Right atrium auricular region (tissue), 2 donors: Measurements from ENCODE around the gene RASAL2. TPM values are rescaled to one million over a fixed set of nuclear protein-coding genes. Genes with fewer than 3 reads are reported as not detected.

ENCODE experiments used
- DNase-seq: peaks from one replicate; pipeline ENCODE4 v3.0.0-alpha.2; 2019; ENCODE audit warnings: low spot score
- H3K27ac ChIP-seq, 2 donors: fragments of 200-600 bp; sonication (generic); 1 replicate in 1 of 2; 2 replicates in 1 of 2; pipeline ENCODE4 v1.5.1; 2016 to 2019
- H3K27me3 ChIP-seq, 2 donors: fragments of 200-600 bp; sonication (generic); one replicate each; pipeline versions ENCODE4 v1.5.1 to v1.6.0; 2017 to 2019
- H3K36me3 ChIP-seq: fragments of 200-600 bp; sonication (generic); one replicate; pipeline ENCODE4 v1.5.1; 2016
- H3K4me1 ChIP-seq, 2 donors: fragments of 200-600 bp; sonication (generic); one replicate each; pipeline versions ENCODE4 v1.5.1 to v1.6.0; 2017 to 2019
- H3K4me3 ChIP-seq, 2 donors: fragments of 200-600 bp; sonication (generic); 1 replicate in 1 of 2; 2 replicates in 1 of 2; pipeline ENCODE4 v1.5.1; 2017 to 2019; ENCODE audit warnings: mild to moderate bottlenecking in 1 of 2, moderate library complexity in 1 of 2
- H3K9me3 ChIP-seq, 2 donors: fragments of 200-600 bp; sonication (generic); one replicate each; pipeline ENCODE4 v1.5.1; 2019
- total RNA-seq, 2 donors: library from RNA; depleted of rRNA; stranded (reverse); fragments of >200 nt; gene quantifications; one replicate each; pipeline ENCODE4 v1.1.0, GENCODE V29; 2016
- TF ChIP-seq, protein P1 (sequence below), 2 donors: fragments of 200-600 bp; sonication (generic); IDR thresholded peaks; one replicate each; pipeline ENCODE4 v1.5.1; 2019; ENCODE audit warnings: antibody characterized with exemption in 2 of 2

The RASAL2 gene
- total RNA-seq, 2 donors from 2014 or later: 34.1 to 44.7 TPM

DNA sequence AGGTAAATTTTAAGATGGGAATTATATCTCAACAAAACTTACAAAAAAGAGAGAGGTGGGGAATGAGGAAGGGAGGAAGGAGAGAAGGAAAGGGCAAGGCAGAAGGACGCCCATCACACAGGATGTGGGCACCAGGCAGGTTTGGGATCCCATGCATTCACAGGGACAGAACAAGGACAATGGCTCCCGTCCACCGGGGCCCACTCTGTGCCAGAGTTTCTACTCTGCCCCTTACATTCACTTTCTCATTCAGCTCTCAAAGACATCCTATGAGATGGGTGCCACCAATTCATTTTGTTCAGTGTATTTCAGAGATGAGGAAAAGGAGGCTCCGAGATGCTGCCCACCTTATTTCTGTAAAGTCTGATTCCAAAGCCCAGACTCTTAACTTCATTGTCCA is 395.5 kb downstream of the RASAL2 start:
- peak; percentile 46 for DNase-seq
- TF ChIP-seq, protein P1, sequence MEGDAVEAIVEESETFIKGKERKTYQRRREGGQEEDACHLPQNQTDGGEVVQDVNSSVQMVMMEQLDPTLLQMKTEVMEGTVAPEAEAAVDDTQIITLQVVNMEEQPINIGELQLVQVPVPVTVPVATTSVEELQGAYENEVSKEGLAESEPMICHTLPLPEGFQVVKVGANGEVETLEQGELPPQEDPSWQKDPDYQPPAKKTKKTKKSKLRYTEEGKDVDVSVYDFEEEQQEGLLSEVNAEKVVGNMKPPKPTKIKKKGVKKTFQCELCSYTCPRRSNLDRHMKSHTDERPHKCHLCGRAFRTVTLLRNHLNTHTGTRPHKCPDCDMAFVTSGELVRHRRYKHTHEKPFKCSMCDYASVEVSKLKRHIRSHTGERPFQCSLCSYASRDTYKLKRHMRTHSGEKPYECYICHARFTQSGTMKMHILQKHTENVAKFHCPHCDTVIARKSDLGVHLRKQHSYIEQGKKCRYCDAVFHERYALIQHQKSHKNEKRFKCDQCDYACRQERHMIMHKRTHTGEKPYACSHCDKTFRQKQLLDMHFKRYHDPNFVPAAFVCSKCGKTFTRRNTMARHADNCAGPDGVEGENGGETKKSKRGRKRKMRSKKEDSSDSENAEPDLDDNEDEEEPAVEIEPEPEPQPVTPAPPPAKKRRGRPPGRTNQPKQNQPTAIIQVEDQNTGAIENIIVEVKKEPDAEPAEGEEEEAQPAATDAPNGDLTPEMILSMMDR (IDR thresholded peaks at IDR 0.05): no peak
- no peak overlapping the region for H3K4me3 ChIP-seq
- H3K36me3 ChIP-seq: no peaks in the 10 kb centered on the region
- H3K9me3 ChIP-seq: no peaks in the 10 kb centered on the region
- H3K27me3 ChIP-seq: no peaks in the 10 kb centered on the region
- H3K4me1 ChIP-seq: peaks cover 0 to 23% of the 10 kb centered on the region in 2 donors
- no peak overlapping the region for H3K27ac ChIP-seq

DNA sequence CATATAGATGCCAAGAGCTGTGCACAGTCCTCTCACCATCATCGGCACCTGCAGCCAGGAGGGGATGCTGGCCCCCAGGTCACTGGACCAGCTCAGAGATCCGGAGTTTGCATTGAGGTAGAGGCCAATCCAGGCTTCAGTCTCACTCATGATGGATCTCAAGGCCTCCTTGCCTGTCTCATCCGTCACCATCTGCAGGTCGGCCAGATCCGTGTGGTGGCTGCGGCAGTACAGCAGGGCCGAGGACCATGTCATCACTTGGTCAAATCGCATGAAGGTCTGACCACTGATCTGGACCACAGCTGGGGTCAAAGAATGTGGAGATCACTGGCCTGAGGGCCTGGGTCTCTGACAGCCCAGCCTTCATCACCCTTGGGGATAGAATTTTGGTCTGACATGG is 396.2 kb downstream of the RASAL2 start:
- Histone ChIP-seq H3K4me1 (peaks cover 0 to 21% of the 10 kb centered on the region in 2 donors), H3K36me3 (no peaks in the 10 kb centered on the region), H3K4me3 (no peak overlapping the region), H3K9me3 (no peaks in the 10 kb centered on the region), H3K27me3 (no peaks in the 10 kb centered on the region), H3K27ac (no peak overlapping the region)
- DNase-seq: peak; percentile 52
- TF ChIP-seq, protein P1 (IDR thresholded peaks at IDR 0.05): no peak

DNA sequence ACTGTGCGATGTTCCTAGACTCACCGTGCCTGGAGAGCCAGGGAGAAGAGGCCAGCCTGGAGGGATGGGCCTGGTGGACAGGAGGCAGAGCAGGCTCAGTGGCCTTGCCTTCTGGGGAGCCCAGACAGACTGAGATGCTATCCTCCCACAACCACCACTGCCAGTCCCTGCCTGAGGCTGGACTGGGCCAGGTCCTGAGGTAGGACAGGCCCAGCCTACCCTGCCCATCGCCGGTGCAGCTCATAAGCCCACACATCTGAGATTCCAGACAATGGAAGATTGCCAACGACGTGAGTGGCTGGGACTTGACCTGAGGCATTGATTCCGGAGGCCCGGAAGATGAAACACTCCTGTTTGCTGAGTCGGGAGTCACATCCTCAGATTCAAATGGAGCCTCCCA is 397.1 kb downstream of the RASAL2 start:
- H3K36me3 ChIP-seq: no peaks in the 10 kb centered on the region
- no peaks in the 10 kb centered on the region for H3K27me3 ChIP-seq
- TF ChIP-seq, protein P1 (IDR thresholded peaks at IDR 0.05): no peak
- H3K9me3 ChIP-seq: no peaks in the 10 kb centered on the region
- H3K4me3 ChIP-seq: no peak overlapping the region
- peak; percentile 52 for DNase-seq
- no peak overlapping the region for H3K27ac ChIP-seq
- H3K4me1 ChIP-seq: peaks cover 0 to 12% of the 10 kb centered on the region in 2 donors

DNA sequence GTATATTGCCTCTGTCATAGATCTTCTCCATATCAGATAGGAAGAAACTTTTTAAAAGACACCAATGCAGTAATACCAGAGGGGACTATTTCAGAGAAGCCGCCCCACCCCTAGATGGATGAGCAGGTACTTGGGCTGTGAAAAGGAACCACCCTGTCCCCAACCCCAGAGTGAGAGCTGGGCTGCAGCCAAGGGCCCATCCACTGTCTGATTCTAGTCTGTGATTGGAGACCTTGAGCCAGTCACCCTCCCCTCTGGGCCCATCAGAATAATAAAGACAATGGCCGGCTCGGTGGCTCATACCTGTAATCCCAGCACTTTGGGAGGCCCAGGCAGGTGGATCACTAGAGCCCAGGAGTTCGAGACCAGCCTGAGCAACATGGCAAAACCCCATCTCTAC is 397.8 kb downstream of the RASAL2 start:
- no peaks in the 10 kb centered on the region for H3K9me3 ChIP-seq
- H3K27me3 ChIP-seq: no peaks in the 10 kb centered on the region
- H3K36me3 ChIP-seq: no peaks in the 10 kb centered on the region
- H3K4me3 ChIP-seq: no peak overlapping the region
- H3K27ac ChIP-seq: no peak overlapping the region
- TF ChIP-seq, protein P1 (IDR thresholded peaks at IDR 0.05): no peak
- DNase-seq: peak; percentile 40
- peaks cover 0 to 5% of the 10 kb centered on the region in 2 donors for H3K4me1 ChIP-seq

DNA sequence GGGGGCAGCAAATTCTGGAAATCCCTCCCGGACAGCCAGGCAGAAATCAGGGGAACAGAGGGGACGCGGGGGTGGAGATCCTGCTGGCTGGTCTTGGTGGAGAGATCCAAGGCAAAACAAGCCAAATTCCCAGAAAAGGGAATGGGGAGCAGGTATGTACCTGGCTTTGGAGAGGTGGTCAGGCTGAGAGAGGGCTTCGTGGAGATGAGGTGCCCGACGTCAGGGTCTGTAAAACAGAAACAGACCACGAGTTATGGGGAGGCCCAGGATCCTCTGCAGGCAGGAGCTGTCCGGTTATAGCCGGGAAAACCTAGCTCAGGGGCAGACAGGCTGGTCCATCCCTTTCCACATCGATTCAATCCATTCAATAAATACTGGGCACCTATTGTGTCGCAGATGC is 398.4 kb downstream of the RASAL2 start:
- no peak for DNase-seq
- H3K4me1 ChIP-seq: no peaks in the 10 kb centered on the region
- no peak overlapping the region for H3K27ac ChIP-seq
- TF ChIP-seq, protein P1 (IDR thresholded peaks at IDR 0.05): no peak
- no peak overlapping the region for H3K4me3 ChIP-seq
- no peaks in the 10 kb centered on the region for H3K36me3 ChIP-seq
- no peaks in the 10 kb centered on the region for H3K9me3 ChIP-seq
- no peaks in the 10 kb centered on the region for H3K27me3 ChIP-seq

DNA sequence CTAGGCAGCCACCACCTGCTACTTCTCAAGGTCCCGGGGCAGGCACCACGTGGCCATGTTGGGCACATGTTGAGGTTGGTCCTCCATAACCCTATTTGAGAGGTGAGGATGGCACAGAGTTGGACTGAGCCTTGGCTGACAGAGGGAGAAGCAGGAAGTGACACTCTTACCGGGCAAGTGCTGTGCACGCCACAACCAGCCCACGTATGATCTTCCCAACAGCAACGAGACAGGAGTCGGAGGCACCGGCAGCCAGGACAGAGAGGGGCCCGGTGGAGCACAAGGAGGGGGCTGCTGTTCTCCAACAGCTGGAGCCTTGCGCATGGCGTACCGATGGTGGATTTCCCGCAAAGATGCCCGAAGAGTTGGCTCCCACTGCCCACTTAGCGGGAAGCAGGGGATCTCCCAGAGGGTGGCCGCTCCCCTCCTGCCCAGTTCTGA is 399.4 kb downstream of the RASAL2 start:
- Histone ChIP-seq H3K27me3 (no peaks in the 10 kb centered on the region), H3K9me3 (no peaks in the 10 kb centered on the region), H3K36me3 (no peaks in the 10 kb centered on the region), H3K4me3 (no peak overlapping the region), H3K4me1 (no peaks in the 10 kb centered on the region), H3K27ac (no peak overlapping the region)
- TF ChIP-seq, protein P1 (IDR thresholded peaks at IDR 0.05): no peak
- peak; percentile 52 for DNase-seq
